AG08395 (cell line): ENCODE data around the gene ZSCAN1.
"Not testable (repeated sequence)": the region's sequence is repeated elsewhere in the genome, so short reads cannot be mapped to it uniquely, and the experiment has no call there.

Experiments used
- DNase-seq: peaks from one replicate; pipeline ENCODE4 v3.0.0; 2012; ENCODE audit warnings: mixed read lengths, low spot score

ZSCAN1 gene

GRCh38 chr19:58033741-58034476 is at the start of gene ZSCAN1:
TSS of gene ZSCAN1 (plus strand) at chr19:58034025. CDS start at chr19:58037837, 3,812 bp downstream.
- DNase-seq, result peak; percentile 81

GRCh38 chr19:57992841-57993240 is 41.0 kb upstream of the ZSCAN1 start:
- DNase-seq, result no peak

GRCh38 chr19:58000677-58001076 is 33.1 kb upstream of the ZSCAN1 start:
- DNase-seq, result no peak

- peak; percentile 7 for DNase-seq
These were observed 31.9 kb upstream of the ZSCAN1 start for GRCh38 chr19:58001895-58002369.

GRCh38 chr19:58002384-58003173 is 31.2 kb upstream of the ZSCAN1 start, which contains the start of gene ZNF606:
TSS of gene ZNF606 (minus strand) at chr19:58002820. CDS start at chr19:58001319, 1,501 bp downstream.
- peak; percentile 94 for DNase-seq

GRCh38 chr19:58003174-58003828 is 30.5 kb upstream of the ZSCAN1 start:
- DNase-seq, result no peak

- DNase-seq, result no peak
These were observed 26.5 kb upstream of the ZSCAN1 start for GRCh38 chr19:58007285-58007684.

GRCh38 chr19:58008877-58009276 is 24.9 kb upstream of the ZSCAN1 start:
- DNase-seq, result not testable (repeated sequence)

GRCh38 chr19:58009301-58009665 is 24.5 kb upstream of the ZSCAN1 start:
- DNase-seq, result no peak

GRCh38 chr19:58009666-58010301 is 24.0 kb upstream of the ZSCAN1 start:
- DNase-seq, result peak; percentile 62

GRCh38 chr19:58010507-58010906 is 23.3 kb upstream of the ZSCAN1 start:
- no peak for DNase-seq

GRCh38 chr19:58014141-58014540 is 19.7 kb upstream of the ZSCAN1 start:
- DNase-seq, result no peak

- no peak for DNase-seq
These were observed 13.7 kb upstream of the ZSCAN1 start for GRCh38 chr19:58020129-58020528.

- DNase-seq, result peak; percentile 66
These were observed 12.1 kb upstream of the ZSCAN1 start for GRCh38 chr19:58021541-58022282.

GRCh38 chr19:58022283-58022660 is 11.6 kb upstream of the ZSCAN1 start:
- DNase-seq, result no peak

- no peak for DNase-seq
These were observed 9.2 kb upstream of the ZSCAN1 start for GRCh38 chr19:58024661-58025060.

- DNase-seq, result no peak
These were observed 610 bp downstream of the ZSCAN1 start for GRCh38 chr19:58034477-58034793.

GRCh38 chr19:58035863-58036262 is 2.0 kb downstream of the ZSCAN1 start:
- no peak for DNase-seq

- DNase-seq, result no peak
These were observed 4.3 kb downstream of the ZSCAN1 start for GRCh38 chr19:58037927-58038687.

- DNase-seq, result no peak
These were observed 4.9 kb downstream of the ZSCAN1 start for GRCh38 chr19:58038688-58039204.
